Measurements from ENCODE around the gene C11orf16. TPM values are rescaled to one million over a fixed set of nuclear protein-coding genes. Genes with fewer than 3 reads are reported as not detected.

Gene C11orf16
- total and polyA plus RNA-seq, 2 donors (not counting 3 experiments of a cell fraction or from before 2014, with no cell fraction given), result not detected

DNA sequence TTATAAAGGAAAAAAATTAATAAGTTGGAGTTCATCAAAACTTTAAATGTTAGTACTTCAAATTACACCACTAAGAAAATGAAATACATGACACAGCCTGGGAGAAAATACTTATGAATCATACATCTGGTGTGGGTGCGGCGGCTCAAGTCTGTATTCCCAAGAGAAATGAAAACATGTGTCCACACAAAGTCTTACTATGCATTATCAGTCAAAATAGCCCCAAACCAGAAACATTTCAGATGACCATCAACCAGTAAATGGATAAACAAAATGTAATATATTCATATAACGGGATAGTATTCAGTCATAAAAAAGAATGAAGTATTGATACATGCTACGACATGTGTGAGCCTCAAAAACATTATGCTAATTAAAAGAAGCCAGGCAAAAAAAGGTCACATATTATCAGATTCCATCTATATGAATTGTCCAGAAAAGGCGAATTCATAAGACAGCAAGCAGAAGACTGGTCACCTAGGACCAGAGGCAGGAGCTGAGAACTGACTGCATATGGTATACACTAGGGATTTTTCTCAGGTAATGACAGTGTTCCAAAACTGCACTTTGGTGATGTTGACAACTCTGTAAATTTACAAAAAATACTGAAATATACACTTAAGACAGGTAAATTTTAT lies 27.1 kb downstream of the C11orf16 start:
- Histone ChIP-seq H3K4me3 (replicated peaks in 1 of 3; ENCODE audit: insufficient read depth in 1 of 3, low read depth in 1 of 3, low read length in 3 of 3) (no peak overlapping the region), H3K79me2 (ENCODE audit: control insufficient read depth, insufficient read depth, low read length) (no peaks in the 10 kb centered on the region), H3K36me3 (ENCODE audit: control insufficient read depth in 2 of 2, extremely low read depth in 1 of 2, insufficient read depth in 2 of 2, low read length in 2 of 2) (no peaks in the 10 kb centered on the region), H3K9ac (replicated peaks; ENCODE audit: extremely low read depth, insufficient read depth, low read length) (no peak overlapping the region), H2AFZ (ENCODE audit: low read depth, low read length) (no peak overlapping the region), H3K27me3 (ENCODE audit: control insufficient read depth in 2 of 2, insufficient read depth in 2 of 2, low read length in 2 of 2) (no peaks in the 10 kb centered on the region), H3K9me3 (replicated peaks; ENCODE audit: control insufficient read depth, insufficient read depth, low read length) (no peaks in the 10 kb centered on the region), H3K27ac (ENCODE audit: insufficient read depth, low read depth, low read length) (no peak overlapping the region), H3K4me2 (ENCODE audit: insufficient read depth, low read length) (no peak overlapping the region), H4K20me1 (replicated peaks; ENCODE audit: control insufficient read depth, extremely low read depth, insufficient read depth, low read length) (no peaks in the 10 kb centered on the region), H3K4me1 (ENCODE audit: control insufficient read depth, extremely low read depth, insufficient read depth, low read length) (peaks cover 17% of the 10 kb centered on the region), H3K9me1 (replicated peaks; ENCODE audit: control insufficient read depth, extremely low read depth, insufficient read depth, low read length) (no peaks in the 10 kb centered on the region)
- no peak for FAIRE-seq
- no peak for DNase-seq (ENCODE audit: low read depth, low spot score)
- TF ChIP-seq, protein P1, sequence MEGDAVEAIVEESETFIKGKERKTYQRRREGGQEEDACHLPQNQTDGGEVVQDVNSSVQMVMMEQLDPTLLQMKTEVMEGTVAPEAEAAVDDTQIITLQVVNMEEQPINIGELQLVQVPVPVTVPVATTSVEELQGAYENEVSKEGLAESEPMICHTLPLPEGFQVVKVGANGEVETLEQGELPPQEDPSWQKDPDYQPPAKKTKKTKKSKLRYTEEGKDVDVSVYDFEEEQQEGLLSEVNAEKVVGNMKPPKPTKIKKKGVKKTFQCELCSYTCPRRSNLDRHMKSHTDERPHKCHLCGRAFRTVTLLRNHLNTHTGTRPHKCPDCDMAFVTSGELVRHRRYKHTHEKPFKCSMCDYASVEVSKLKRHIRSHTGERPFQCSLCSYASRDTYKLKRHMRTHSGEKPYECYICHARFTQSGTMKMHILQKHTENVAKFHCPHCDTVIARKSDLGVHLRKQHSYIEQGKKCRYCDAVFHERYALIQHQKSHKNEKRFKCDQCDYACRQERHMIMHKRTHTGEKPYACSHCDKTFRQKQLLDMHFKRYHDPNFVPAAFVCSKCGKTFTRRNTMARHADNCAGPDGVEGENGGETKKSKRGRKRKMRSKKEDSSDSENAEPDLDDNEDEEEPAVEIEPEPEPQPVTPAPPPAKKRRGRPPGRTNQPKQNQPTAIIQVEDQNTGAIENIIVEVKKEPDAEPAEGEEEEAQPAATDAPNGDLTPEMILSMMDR (IDR thresholded peaks at IDR 0.05; ENCODE audit: extremely low read depth in 1 of 2, insufficient read depth in 1 of 2, low read depth in 1 of 2, low read length in 2 of 2), result no peak
- BruUV-seq (replicated peaks), result no TSS peak
- POLR2A ChIA-PET, result no interaction called here
- intact Hi-C loops (cut with micrococcal nuclease), result no loop called here
- CTCF ChIA-PET, result interaction anchor here (1.5 kb wide), 1 partner anchor 232 kb away, joined by 4 read pairs; no protein-coding TSS in a partner anchor
- dilution Hi-C loops (cut with MboI; ENCODE audit: extremely low pct_ligation_motif_present, low sequenced_read_pairs), result no loop called here

DNA sequence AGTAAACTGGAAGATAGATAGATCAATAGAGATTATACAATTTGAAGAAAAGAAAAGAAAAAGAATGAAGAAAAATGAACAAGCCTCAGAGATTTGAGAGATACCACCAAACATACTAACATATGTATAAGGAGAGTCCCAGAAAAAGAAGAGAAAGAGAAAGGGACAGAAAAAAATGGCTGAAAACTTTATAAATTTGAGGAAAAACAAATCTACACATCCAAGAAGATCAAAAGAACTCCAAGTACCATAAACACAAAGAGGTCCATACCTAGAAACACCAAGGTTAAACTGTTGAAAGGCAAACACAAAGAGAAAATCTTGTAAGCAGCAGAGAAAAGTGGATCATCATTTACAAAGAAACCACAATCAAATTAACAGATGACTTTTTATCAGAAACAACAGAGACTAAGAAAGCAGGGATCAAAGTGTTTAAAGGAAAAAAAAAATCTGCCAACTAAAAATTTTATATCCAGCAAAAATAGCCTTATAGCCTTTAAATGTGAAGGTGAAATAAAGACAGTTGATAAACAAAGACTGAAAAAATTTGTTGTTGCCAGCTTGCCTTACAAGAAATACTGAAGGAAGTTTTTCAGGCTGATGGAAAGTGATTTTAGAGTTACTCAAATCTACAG lies 33.5 kb downstream of the C11orf16 start:
- no peak for DNase-seq (ENCODE audit: low read depth, low spot score)
- no peaks in the 10 kb centered on the region for H3K9me1 ChIP-seq (replicated peaks; ENCODE audit: control insufficient read depth, extremely low read depth, insufficient read depth, low read length)
- no peaks in the 10 kb centered on the region for H3K9me3 ChIP-seq (replicated peaks; ENCODE audit: control insufficient read depth, insufficient read depth, low read length)
- no peaks in the 10 kb centered on the region for H4K20me1 ChIP-seq (replicated peaks; ENCODE audit: control insufficient read depth, extremely low read depth, insufficient read depth, low read length)
- BruUV-seq (replicated peaks), result no TSS peak
- ChIA-PET CTCF (no interaction called here), POLR2A (no interaction called here)
- H3K79me2 ChIP-seq (ENCODE audit: control insufficient read depth, insufficient read depth, low read length), result no peaks in the 10 kb centered on the region
- dilution Hi-C loops (cut with MboI; ENCODE audit: extremely low pct_ligation_motif_present, low sequenced_read_pairs) (no loop called here), intact Hi-C loops (cut with micrococcal nuclease) (no loop called here)
- H3K36me3 ChIP-seq (ENCODE audit: control insufficient read depth in 2 of 2, extremely low read depth in 1 of 2, insufficient read depth in 2 of 2, low read length in 2 of 2), result no peaks in the 10 kb centered on the region
- H3K4me3 ChIP-seq (replicated peaks in 1 of 3; ENCODE audit: insufficient read depth in 1 of 3, low read depth in 1 of 3, low read length in 3 of 3), result no peak overlapping the region
- no peak overlapping the region for H3K4me2 ChIP-seq (ENCODE audit: insufficient read depth, low read length)
- no peak overlapping the region for H2AFZ ChIP-seq (ENCODE audit: low read depth, low read length)
- no peak for FAIRE-seq
- TF ChIP-seq MYC (IDR thresholded peaks at IDR 0.05; ENCODE audit: low read depth, low read length) (no peak), FOS (IDR thresholded peaks at IDR 0.05; ENCODE audit: borderline replicate concordance, insufficient read depth, low read length) (no peak), JUN (IDR thresholded peaks at IDR 0.05; ENCODE audit: borderline replicate concordance, insufficient read depth, insufficient read length, low read depth) (no peak), POLR2AphosphoS5 (IDR thresholded peaks at IDR 0.05; ENCODE audit: insufficient read depth, low read depth, low read length) (no peak), POLR2A (IDR thresholded peaks at IDR 0.05; ENCODE audit: low read depth, low read length) (no peak), GATA2 (IDR thresholded peaks at IDR 0.05; ENCODE audit: insufficient read depth, insufficient read length, low read depth, low read length) (no peak)
- TF ChIP-seq, protein P1 (IDR thresholded peaks at IDR 0.05; ENCODE audit: extremely low read depth in 1 of 2, insufficient read depth in 1 of 2, low read depth in 1 of 2, low read length in 2 of 2), result no peak
- TF ChIP-seq, protein P2, sequence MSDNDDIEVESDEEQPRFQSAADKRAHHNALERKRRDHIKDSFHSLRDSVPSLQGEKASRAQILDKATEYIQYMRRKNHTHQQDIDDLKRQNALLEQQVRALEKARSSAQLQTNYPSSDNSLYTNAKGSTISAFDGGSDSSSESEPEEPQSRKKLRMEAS (IDR thresholded peaks at IDR 0.05; ENCODE audit: insufficient read depth, insufficient read length), result no peak
- no peaks in the 10 kb centered on the region for H3K27me3 ChIP-seq (ENCODE audit: control insufficient read depth in 2 of 2, insufficient read depth in 2 of 2, low read length in 2 of 2)
- no peak overlapping the region for H3K9ac ChIP-seq (replicated peaks; ENCODE audit: extremely low read depth, insufficient read depth, low read length)
- no peaks in the 10 kb centered on the region for H3K4me1 ChIP-seq (ENCODE audit: control insufficient read depth, extremely low read depth, insufficient read depth, low read length)
- H3K27ac ChIP-seq (ENCODE audit: insufficient read depth, low read depth, low read length), result no peak overlapping the region
